WTC11 (cell line): ENCODE data around the gene CD300A.

Experiments
- ELF4 ChIP-seq: sonication (generic); formaldehyde crosslinking; IDR thresholded peaks from 2 replicates; pipeline ENCODE4 v1.8.1; 2022; ENCODE audit warnings: low read depth, mild to moderate bottlenecking, moderate library complexity, missing genetic modification reagents
- NFYB ChIP-seq: sonication (generic); formaldehyde crosslinking; conservative IDR thresholded peaks from 2 replicates; pipeline ENCODE4 v1.8.0; 2022; ENCODE audit warnings: low read depth, missing genetic modification reagents
- TEAD4 ChIP-seq: sonication (generic); formaldehyde crosslinking; IDR thresholded peaks from 2 replicates; pipeline ENCODE4 v1.8.0; 2022; ENCODE audit warnings: mild to moderate bottlenecking, missing genetic modification reagents
- TP53 ChIP-seq: sonication (generic); formaldehyde crosslinking; IDR thresholded peaks from 2 replicates; pipeline ENCODE4 v1.8.1; 2023; ENCODE audit warnings: mild to moderate bottlenecking, missing genetic modification reagents
- USF1 ChIP-seq: sonication (generic); formaldehyde crosslinking; IDR thresholded peaks from 2 replicates; pipeline ENCODE4 v1.8.0; 2022; ENCODE audit warnings: mild to moderate bottlenecking, missing genetic modification reagents
- TF ChIP-seq, protein P1 (sequence below): sonication (generic); formaldehyde crosslinking; IDR thresholded peaks from 2 replicates; pipeline ENCODE4 v1.8.0; 2022; ENCODE audit warnings: mild to moderate bottlenecking, missing genetic modification reagents
- TF ChIP-seq, protein P2 (sequence below): fragments of 200-600 bp; IDR thresholded peaks from 2 replicates; pipeline ENCODE4 v1.8.0; 2022; ENCODE audit warnings: antibody characterized with exemption

DNA sequence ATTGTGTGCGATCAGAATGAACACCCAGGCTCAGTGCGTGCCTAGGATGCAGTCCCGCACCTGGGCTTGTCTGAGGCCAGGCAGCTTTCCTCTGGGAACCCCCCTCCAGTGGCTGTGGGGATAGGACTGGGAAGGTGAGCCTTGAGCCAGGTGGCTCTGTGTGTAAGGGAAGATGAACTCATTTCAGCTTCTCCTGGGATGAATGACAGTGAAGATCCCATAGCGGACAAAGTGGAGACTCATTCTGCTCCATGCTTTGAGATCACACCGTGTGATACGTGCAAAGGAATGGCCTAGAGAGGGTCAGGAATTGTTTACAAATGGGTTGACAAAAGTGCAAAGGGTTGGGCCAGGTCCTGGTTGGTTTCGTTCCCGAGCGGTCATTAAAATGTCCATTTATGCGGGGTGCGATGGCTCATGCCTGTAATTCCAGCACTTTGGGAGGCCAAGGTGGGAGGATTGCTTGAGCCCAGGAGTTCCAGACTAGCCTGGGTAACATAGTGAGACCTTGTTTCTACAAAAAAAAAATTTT is 18.7 kb upstream of the CD300A start:
- TF ChIP-seq NFYB (CRISPR knock-in tag) (no peak), TEAD4 (CRISPR knock-in tag) (no peak), USF1 (no peak), ELF4 (CRISPR knock-in tag) (no peak), TP53 (CRISPR knock-in tag) (no peak)
- TF ChIP-seq, protein P1, sequence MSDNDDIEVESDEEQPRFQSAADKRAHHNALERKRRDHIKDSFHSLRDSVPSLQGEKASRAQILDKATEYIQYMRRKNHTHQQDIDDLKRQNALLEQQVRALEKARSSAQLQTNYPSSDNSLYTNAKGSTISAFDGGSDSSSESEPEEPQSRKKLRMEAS (CRISPR knock-in tag): no peak
- TF ChIP-seq, protein P2, sequence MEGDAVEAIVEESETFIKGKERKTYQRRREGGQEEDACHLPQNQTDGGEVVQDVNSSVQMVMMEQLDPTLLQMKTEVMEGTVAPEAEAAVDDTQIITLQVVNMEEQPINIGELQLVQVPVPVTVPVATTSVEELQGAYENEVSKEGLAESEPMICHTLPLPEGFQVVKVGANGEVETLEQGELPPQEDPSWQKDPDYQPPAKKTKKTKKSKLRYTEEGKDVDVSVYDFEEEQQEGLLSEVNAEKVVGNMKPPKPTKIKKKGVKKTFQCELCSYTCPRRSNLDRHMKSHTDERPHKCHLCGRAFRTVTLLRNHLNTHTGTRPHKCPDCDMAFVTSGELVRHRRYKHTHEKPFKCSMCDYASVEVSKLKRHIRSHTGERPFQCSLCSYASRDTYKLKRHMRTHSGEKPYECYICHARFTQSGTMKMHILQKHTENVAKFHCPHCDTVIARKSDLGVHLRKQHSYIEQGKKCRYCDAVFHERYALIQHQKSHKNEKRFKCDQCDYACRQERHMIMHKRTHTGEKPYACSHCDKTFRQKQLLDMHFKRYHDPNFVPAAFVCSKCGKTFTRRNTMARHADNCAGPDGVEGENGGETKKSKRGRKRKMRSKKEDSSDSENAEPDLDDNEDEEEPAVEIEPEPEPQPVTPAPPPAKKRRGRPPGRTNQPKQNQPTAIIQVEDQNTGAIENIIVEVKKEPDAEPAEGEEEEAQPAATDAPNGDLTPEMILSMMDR: no peak
